WERI-Rb-1 (cell line): ENCODE results near the gene HEG1.

Source experiments
- DNase-seq: peaks from one replicate; pipeline ENCODE4 v3.0.0-alpha.2; 2020
- H3K27ac ChIP-seq: fragments of 250-450 bp; sonication (Bioruptor Pico); 2 replicates; pipeline ENCODE4 v1.5.1; 2020; ENCODE audit warnings: mild to moderate bottlenecking, moderate library complexity
- H3K27me3 ChIP-seq: fragments of 250-450 bp; sonication (Bioruptor Pico); 2 replicates; pipeline ENCODE4 v1.5.1; 2021; ENCODE audit warnings: mild to moderate bottlenecking, low read depth, moderate library complexity; ENCODE audit not compliant: insufficient read depth, severe bottlenecking
- H3K36me3 ChIP-seq: fragments of 250-450 bp; sonication (Bioruptor Pico); 2 replicates; pipeline ENCODE4 v1.5.1; 2020; ENCODE audit warnings: mild to moderate bottlenecking, moderate library complexity
- H3K4me3 ChIP-seq: 2 replicates; pipeline ENCODE4 v1.5.1; 2011; ENCODE audit warnings: low read depth, mild to moderate bottlenecking, control low read depth, low read length
- H3K9me3 ChIP-seq: fragments of 250-450 bp; sonication (Bioruptor Pico); 2 replicates; pipeline ENCODE4 v1.5.1; 2021; ENCODE audit warnings: mild to moderate bottlenecking, moderate library complexity; ENCODE audit not compliant: severe bottlenecking
- TF ChIP-seq, protein P1 (sequence below): IDR thresholded peaks from 2 replicates; pipeline ENCODE4 v1.5.1; 2011; ENCODE audit warnings: low read depth, mild to moderate bottlenecking, control low read depth, inconsistent platforms, low read length

The HEG1 gene

GRCh38 chr3:125068265-125068664 is 12.5 kb upstream of the HEG1 start:
- Histone ChIP-seq H3K36me3 (no peaks in the 10 kb centered on the region), H3K4me3 (no peak overlapping the region), H3K27ac (no peak overlapping the region), H3K9me3 (peaks cover 8% of the 10 kb centered on the region), H3K27me3 (no peaks in the 10 kb centered on the region)
- TF ChIP-seq, protein P1, sequence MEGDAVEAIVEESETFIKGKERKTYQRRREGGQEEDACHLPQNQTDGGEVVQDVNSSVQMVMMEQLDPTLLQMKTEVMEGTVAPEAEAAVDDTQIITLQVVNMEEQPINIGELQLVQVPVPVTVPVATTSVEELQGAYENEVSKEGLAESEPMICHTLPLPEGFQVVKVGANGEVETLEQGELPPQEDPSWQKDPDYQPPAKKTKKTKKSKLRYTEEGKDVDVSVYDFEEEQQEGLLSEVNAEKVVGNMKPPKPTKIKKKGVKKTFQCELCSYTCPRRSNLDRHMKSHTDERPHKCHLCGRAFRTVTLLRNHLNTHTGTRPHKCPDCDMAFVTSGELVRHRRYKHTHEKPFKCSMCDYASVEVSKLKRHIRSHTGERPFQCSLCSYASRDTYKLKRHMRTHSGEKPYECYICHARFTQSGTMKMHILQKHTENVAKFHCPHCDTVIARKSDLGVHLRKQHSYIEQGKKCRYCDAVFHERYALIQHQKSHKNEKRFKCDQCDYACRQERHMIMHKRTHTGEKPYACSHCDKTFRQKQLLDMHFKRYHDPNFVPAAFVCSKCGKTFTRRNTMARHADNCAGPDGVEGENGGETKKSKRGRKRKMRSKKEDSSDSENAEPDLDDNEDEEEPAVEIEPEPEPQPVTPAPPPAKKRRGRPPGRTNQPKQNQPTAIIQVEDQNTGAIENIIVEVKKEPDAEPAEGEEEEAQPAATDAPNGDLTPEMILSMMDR = no peak
- no peak for DNase-seq

DNA sequence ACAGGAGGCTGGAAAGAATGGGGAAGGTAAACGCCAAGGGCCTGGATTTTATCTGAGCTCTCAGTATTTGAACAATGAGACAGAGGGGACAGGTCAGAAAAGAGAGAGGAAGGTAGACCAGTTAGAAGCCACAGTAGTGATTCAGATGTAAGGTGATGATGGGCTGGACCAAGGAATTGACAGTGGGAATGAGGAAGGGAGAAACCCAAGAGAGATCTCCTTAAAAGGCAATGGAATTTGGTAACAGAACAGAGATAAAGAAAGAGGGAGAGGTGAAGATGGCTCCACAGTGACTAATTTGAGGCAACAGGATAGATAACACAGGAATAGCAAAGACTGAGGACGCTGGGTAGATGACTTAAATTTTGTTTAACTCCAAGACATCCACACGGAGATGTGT is 11.4 kb upstream of the HEG1 start:
- Histone ChIP-seq H3K27ac (no peak overlapping the region), H3K36me3 (no peaks in the 10 kb centered on the region)

GRCh38 chr3:125062904-125063618 is 7.3 kb upstream of the HEG1 start:
- no peaks in the 10 kb centered on the region for H3K27me3 ChIP-seq
- peaks cover 5% of the 10 kb centered on the region for H3K9me3 ChIP-seq
- TF ChIP-seq, protein P1 = no peak
- no peak for DNase-seq
- H3K4me3 ChIP-seq = no peak overlapping the region
- H3K36me3 ChIP-seq = no peaks in the 10 kb centered on the region
- H3K27ac ChIP-seq = no peak overlapping the region

More for the DNA sequence above, 11.4 kb upstream of the HEG1 start:
- TF ChIP-seq, protein P1 = no peak
- Histone ChIP-seq H3K27me3 (no peaks in the 10 kb centered on the region), H3K9me3 (peaks cover 5% of the 10 kb centered on the region), H3K4me3 (no peak overlapping the region)
- no peak for DNase-seq

DNA sequence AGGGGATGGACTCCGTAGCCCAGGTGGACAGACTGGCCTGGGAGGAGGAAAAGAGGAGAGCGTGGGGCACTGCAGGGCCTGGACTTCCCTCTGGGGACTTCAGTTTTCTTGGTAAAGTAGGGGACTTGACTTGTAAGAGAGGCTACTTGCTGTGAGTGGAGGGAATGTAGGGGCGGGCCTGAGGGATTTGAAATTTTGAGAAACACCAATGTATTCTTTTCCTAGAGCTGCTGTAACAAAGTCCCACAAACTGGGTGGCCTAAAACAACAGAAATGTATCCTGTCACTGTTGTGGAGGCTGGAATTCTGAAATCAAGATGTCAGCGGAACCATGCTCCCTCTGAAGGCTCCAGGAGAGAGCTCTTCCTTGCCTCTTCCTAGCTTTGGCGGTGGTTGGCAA is 5.8 kb upstream of the HEG1 start:
- Histone ChIP-seq H3K36me3 (no peaks in the 10 kb centered on the region), H3K27me3 (no peaks in the 10 kb centered on the region), H3K9me3 (peaks cover 5% of the 10 kb centered on the region), H3K27ac (no peak overlapping the region), H3K4me3 (no peak overlapping the region)
- no peak for DNase-seq
- TF ChIP-seq, protein P1 = no peak

DNA sequence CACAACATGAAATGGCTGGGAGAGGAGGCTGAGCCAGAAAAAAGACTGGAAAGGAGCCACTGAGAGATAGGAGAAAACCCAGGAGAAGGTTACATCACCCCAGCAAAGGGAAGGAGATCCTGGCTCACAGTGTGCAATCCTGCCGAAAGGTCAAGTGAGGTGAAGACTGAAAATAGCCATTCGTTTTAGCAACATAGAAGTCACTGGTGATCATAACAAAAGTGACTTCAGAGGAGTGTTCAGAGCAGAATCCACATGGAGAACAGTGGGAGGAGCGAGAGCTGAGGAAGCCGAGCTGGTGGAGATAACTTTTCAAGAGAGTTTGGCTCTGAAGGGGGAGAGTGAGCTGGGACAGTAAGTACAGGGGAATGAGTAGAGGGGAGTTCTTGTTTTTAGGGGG is 5.4 kb upstream of the HEG1 start:
- H3K4me3 ChIP-seq = no peak overlapping the region
- H3K9me3 ChIP-seq = peaks cover 5% of the 10 kb centered on the region
- DNase-seq = no peak
- TF ChIP-seq, protein P1 = no peak
- no peaks in the 10 kb centered on the region for H3K36me3 ChIP-seq
- H3K27ac ChIP-seq = no peak overlapping the region; the same call in 1 of the 2 replicates
- no peaks in the 10 kb centered on the region for H3K27me3 ChIP-seq
